ENCODE measurements around the gene FSTL4. TPM values are rescaled to one million over a fixed set of nuclear protein-coding genes. Genes with fewer than 3 reads are reported as not detected.

FSTL4 gene
- total RNA-seq, 4 donors from 2014 or later, result 0.22 to 0.47 (median 0.27) TPM; not detected in 1

DNA sequence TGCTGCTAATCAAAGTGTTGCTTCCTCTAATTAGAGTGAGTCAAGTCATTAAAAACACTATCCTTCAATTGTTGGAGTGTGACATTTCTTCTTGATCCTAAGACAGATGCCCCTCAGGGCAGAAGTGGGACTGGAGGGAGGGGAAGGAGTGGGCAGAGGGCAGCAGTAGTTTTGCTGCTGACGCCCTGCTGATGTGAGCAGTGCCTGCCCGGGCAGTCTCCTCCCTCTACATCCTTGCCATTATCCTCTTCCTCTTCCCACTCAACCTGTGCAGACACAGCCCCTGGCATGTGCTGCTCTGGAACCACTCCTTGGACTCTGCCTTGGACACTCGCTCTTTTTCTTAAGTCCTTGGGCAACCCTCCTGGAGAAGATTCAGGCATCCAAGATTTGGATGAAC is 328.0 kb downstream of the FSTL4 start:
- no peaks in the 10 kb centered on the region for H3K36me3 ChIP-seq
- ATAC-seq, result no peak
- peaks cover 0 to 9% (median 0%) of the 10 kb centered on the region in 3 donors for H3K4me1 ChIP-seq
- WGBS, 2 donors (ENCODE audit: low coverage in 1 of 2), result 74 to 75% methylated on average over 2 to 3 of the region's 3 CpGs
- no peak overlapping the region for H3K27ac ChIP-seq
- no peaks in the 10 kb centered on the region for H3K9me3 ChIP-seq
- no peaks in the 10 kb centered on the region for H3K27me3 ChIP-seq
- H3K4me3 ChIP-seq, result no peak overlapping the region
- TF ChIP-seq CTCF (IDR thresholded peaks at IDR 0.05), result no peak
- no peak for TF ChIP-seq EP300 (IDR thresholded peaks at IDR 0.05)
- TF ChIP-seq POLR2A (IDR thresholded peaks at IDR 0.05), result no peak
- no peak for TF ChIP-seq POLR2AphosphoS5 (IDR thresholded peaks at IDR 0.05)

GRCh38 chr5:133278317-133278716 is 334.0 kb downstream of the FSTL4 start:
- H3K27ac ChIP-seq, result no peak overlapping the region
- no peaks in the 10 kb centered on the region for H3K36me3 ChIP-seq
- no peak overlapping the region for H3K4me3 ChIP-seq
- no peak for ATAC-seq
- TF ChIP-seq POLR2AphosphoS5 (IDR thresholded peaks at IDR 0.05) (no peak), CTCF (IDR thresholded peaks at IDR 0.05) (no peak), POLR2A (IDR thresholded peaks at IDR 0.05) (no peak), EP300 (IDR thresholded peaks at IDR 0.05) (no peak)
- no peaks in the 10 kb centered on the region for H3K4me1 ChIP-seq
- H3K9me3 ChIP-seq, result no peaks in the 10 kb centered on the region
- no peaks in the 10 kb centered on the region for H3K27me3 ChIP-seq
- WGBS, 2 donors (ENCODE audit: low coverage in 1 of 2), result 100% methylated on average over 1 of the region's 4 CpGs; no CpG with 5 or more reads in 1 of the 2 donors

GRCh38 chr5:133277744-133278143 is 334.6 kb downstream of the FSTL4 start:
- no peaks in the 10 kb centered on the region for H3K9me3 ChIP-seq
- no peak for TF ChIP-seq CTCF (IDR thresholded peaks at IDR 0.05)
- no peak for TF ChIP-seq POLR2A (IDR thresholded peaks at IDR 0.05)
- no peak for TF ChIP-seq EP300 (IDR thresholded peaks at IDR 0.05)
- TF ChIP-seq POLR2AphosphoS5 (IDR thresholded peaks at IDR 0.05), result no peak
- no peaks in the 10 kb centered on the region for H3K27me3 ChIP-seq
- ATAC-seq, result no peak
- 90 to 91% methylated on average over 4 to 6 of the region's 8 CpGs for WGBS, 2 donors (ENCODE audit: low coverage in 1 of 2)
- H3K27ac ChIP-seq, result no peak overlapping the region
- H3K36me3 ChIP-seq, result no peaks in the 10 kb centered on the region
- H3K4me3 ChIP-seq, result no peak overlapping the region
- no peaks in the 10 kb centered on the region for H3K4me1 ChIP-seq

DNA sequence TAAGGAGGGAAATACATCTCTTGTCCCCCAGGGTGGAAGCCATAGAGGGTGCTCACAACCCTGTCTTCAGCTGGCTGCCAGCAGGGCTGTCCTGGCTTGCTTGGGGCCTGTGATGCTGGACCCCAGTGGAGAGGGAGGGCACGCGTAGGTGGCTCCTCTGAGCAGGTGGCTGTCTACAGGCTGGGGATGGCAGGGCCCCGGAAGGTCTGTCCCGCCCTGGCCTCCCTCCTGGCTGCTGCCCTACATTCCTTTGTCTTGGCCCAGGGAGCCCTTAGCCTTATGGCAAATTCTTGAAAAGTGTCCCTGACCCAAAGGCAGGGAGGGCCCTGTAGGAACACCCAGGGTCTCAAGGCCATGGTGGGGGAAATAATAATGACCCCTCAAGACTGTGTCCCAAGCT is 336.2 kb downstream of the FSTL4 start:
- no peaks in the 10 kb centered on the region for H3K4me1 ChIP-seq
- TF ChIP-seq CTCF (IDR thresholded peaks at IDR 0.05), result no peak
- TF ChIP-seq POLR2AphosphoS5 (IDR thresholded peaks at IDR 0.05), result no peak
- TF ChIP-seq EP300 (IDR thresholded peaks at IDR 0.05), result no peak
- TF ChIP-seq POLR2A (IDR thresholded peaks at IDR 0.05), result no peak
- no peaks in the 10 kb centered on the region for H3K36me3 ChIP-seq
- no peak overlapping the region for H3K4me3 ChIP-seq
- WGBS, 2 donors (ENCODE audit: low coverage in 1 of 2), result no CpG with 5 or more reads among the region's 4 CpGs
- H3K27ac ChIP-seq, result no peak overlapping the region
- H3K9me3 ChIP-seq, result no peaks in the 10 kb centered on the region
- no peaks in the 10 kb centered on the region for H3K27me3 ChIP-seq
- ATAC-seq, result no peak

GRCh38 chr5:133275631-133276030 is 336.7 kb downstream of the FSTL4 start:
- Histone ChIP-seq H3K27me3 (no peaks in the 10 kb centered on the region), H3K4me1 (no peaks in the 10 kb centered on the region), H3K36me3 (no peaks in the 10 kb centered on the region), H3K27ac (no peak overlapping the region), H3K4me3 (no peak overlapping the region), H3K9me3 (no peaks in the 10 kb centered on the region)
- no peak for ATAC-seq
- 92 to 97% methylated on average over 4 to 7 of the region's 7 CpGs for WGBS, 2 donors (ENCODE audit: low coverage in 1 of 2)
- TF ChIP-seq POLR2AphosphoS5 (IDR thresholded peaks at IDR 0.05) (no peak), POLR2A (IDR thresholded peaks at IDR 0.05) (no peak), EP300 (IDR thresholded peaks at IDR 0.05) (no peak), CTCF (IDR thresholded peaks at IDR 0.05) (no peak)
